GM12865 (cell line): Measurements from ENCODE around the gene CFAP69.

Source experiments
- DNase-seq: peaks from one replicate; pipeline ENCODE4 v3.0.0; 2010; ENCODE audit warnings: low read depth
- H3K4me3 ChIP-seq: 2 replicates; pipeline ENCODE4 v1.5.1; 2011; ENCODE audit warnings: mild to moderate bottlenecking, low read depth, low read length, control low read depth
- TF ChIP-seq, protein P1 (sequence below): IDR thresholded peaks from 2 replicates; pipeline ENCODE4 v1.5.1; 2011; ENCODE audit warnings: low read length, control low read depth, low read depth, inconsistent platforms; ENCODE audit not compliant: insufficient read depth; ENCODE audit errors: missing control alignments

Gene CFAP69, protein sequence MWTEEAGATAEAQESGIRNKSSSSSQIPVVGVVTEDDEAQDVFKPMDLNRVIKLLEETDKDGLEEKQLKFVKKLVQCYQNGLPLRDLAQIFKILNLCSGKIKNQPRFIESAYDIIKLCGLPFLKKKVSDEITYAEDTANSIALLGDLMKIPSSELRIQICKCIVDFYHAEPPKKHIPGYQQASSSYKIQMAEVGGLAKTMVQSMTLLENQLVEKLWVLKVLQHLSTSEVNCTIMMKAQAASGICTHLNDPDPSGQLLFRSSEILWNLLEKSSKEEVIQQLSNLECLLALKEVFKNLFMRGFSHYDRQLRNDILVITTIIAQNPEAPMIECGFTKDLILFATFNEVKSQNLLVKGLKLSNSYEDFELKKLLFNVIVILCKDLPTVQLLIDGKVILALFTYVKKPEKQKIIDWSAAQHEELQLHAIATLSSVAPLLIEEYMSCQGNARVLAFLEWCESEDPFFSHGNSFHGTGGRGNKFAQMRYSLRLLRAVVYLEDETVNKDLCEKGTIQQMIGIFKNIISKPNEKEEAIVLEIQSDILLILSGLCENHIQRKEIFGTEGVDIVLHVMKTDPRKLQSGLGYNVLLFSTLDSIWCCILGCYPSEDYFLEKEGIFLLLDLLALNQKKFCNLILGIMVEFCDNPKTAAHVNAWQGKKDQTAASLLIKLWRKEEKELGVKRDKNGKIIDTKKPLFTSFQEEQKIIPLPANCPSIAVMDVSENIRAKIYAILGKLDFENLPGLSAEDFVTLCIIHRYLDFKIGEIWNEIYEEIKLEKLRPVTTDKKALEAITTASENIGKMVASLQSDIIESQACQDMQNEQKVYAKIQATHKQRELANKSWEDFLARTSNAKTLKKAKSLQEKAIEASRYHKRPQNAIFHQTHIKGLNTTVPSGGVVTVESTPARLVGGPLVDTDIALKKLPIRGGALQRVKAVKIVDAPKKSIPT

DNA sequence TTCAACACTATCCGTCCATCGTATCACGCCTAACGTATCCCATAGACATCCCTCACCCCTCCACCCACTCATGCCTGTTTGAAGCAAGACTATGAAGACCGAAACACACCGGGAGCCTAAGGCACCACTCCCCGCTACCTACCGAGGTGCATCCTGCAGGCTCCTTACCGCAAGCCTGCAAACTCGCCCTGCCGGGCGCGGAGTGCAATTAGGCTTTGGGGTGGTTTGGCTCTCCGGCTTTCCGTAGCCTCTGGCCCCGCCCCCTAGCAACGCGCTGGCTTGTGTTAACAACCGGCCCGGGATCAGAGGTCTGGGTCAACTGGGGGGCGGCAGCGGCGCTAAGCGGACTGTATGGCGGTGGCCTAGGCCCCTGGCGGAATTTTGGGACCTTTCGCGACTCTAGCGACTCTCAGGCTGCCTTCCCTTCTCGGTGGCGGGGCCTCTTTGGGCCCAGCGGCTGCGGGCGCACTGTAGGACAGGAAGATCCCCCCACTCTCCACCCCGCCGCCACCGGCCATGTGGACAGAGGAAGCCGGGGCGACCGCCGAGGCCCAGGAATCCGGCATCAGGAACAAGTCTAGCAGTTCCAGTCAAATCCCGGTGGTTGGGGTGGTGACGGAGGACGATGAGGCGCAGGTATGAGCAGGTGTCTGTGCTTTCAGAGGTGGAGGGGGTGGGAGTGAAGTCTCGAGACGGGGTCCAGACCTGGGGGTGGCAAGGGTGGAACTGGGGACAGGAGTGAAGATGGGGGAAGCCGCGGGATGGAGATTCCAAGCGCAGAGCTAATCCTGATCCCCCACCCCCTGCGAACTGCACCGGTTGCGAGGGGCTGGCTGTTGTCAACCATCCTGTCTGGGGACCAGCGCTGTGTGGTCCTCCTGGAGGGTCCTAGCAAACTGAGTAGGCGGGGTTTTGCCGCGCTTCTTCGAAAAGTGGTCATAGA lies at the start of gene CFAP69:
Gene CFAP69 (plus strand): TSS at position 266 of the 943 bp plus-strand sequence. CDS start 251 bp downstream, at position 517.
- peak within 1 kb of the TSS; percentile 88 for H3K4me3 ChIP-seq
- peak; percentile 90 for DNase-seq

DNA sequence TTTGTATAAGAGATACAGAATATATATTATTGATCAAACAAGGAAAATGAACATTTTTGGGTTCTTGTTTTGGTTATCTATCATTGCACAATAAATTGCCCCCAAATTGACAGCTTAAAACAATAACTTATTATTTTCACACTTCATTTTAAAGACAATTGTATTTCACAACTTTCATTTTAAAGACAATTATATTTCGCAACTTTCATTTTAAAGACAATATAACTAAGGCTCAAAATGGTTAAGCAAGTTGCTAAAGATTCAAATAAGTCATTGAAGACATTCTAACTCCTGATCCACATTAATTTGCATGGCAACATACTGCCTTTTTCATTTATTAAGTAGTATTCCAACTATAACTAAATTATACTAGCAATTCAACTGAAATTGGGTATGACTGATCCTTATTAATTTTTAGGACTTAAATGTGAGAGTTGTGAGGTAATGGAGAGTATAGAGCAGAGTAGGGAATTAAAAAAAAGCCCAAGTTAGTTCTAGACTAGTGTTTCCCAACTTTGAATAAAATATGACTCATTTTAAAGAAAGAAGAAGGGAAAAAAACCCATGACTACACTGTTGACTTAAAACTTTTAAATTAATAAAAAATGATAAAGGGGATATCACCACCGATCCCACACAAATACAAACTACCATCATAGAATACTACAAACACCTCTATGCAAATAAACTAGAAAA lies 43.3 kb upstream of the CFAP69 start:
- TF ChIP-seq, protein P1, sequence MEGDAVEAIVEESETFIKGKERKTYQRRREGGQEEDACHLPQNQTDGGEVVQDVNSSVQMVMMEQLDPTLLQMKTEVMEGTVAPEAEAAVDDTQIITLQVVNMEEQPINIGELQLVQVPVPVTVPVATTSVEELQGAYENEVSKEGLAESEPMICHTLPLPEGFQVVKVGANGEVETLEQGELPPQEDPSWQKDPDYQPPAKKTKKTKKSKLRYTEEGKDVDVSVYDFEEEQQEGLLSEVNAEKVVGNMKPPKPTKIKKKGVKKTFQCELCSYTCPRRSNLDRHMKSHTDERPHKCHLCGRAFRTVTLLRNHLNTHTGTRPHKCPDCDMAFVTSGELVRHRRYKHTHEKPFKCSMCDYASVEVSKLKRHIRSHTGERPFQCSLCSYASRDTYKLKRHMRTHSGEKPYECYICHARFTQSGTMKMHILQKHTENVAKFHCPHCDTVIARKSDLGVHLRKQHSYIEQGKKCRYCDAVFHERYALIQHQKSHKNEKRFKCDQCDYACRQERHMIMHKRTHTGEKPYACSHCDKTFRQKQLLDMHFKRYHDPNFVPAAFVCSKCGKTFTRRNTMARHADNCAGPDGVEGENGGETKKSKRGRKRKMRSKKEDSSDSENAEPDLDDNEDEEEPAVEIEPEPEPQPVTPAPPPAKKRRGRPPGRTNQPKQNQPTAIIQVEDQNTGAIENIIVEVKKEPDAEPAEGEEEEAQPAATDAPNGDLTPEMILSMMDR = no peak
- H3K4me3 ChIP-seq = no peak overlapping the region
- no peak for DNase-seq

More for the DNA sequence above, at the start of gene CFAP69:
- TF ChIP-seq, protein P1 = peak; percentile 23

DNA sequence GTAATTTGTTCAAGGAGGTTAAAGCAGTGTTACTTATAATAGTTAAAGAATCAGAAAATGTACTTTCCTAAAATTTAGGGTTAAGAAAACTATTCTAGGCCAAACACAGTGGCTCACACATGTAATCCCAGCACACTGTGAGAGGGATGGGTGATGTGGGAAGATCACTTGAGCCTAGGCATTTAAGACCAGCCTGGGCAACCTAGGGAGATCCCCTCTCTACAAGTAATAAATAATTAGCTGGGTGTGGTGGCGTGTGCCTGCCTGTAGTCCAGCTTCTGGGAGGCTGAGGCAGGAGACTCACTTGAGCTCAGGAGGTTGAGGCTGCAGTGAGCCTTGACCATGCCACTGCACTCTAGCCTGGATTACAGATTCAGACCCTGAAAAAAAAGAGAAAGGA lies 37.0 kb upstream of the CFAP69 start:
- TF ChIP-seq, protein P1 = no peak
- DNase-seq = no peak
- no peak overlapping the region for H3K4me3 ChIP-seq

DNA sequence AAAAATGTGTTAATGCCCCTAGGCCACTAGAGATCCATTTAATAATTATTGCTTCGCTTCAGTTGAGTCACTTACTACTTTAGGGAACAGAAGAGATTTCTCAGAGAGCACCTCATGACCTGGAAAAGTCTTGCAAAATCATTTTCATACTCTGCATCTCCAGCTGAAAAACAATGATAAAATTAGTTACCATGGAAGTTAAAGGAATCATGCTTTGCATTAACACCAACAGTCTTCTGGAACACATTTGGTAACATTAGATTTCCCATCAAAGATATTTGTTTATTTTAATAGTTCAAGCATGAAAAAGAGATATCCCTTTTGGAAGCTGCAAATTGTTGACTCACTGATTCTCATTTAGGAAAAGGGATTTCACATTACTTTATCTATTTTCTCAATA lies 35.2 kb upstream of the CFAP69 start:
- TF ChIP-seq, protein P1 = no peak
- DNase-seq = no peak
- H3K4me3 ChIP-seq = no peak overlapping the region

DNA sequence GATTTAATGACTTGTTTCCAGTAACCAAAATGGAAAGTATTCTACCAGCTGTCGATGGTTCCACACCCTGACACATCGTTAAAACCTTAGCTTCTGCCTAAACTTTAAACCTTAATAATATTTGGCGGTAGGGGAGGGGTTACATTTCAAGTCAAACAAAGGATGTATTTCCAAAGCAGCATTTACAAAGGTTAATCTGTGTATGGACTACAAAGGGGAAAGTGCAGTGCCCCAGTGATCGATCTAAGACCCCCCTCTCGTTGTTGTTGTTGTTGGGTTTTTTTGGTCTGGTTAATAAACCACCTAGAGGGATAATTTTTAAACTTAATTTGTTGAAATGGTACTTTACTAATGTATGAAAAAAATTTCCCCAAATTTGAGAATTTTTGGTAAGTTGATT lies 34.5 kb upstream of the CFAP69 start:
- TF ChIP-seq, protein P1 = no peak
- no peak overlapping the region for H3K4me3 ChIP-seq
- no peak for DNase-seq
